ENCODE results near the gene MRPL49.
A peak's percentile ranks its signal among the peaks of the same experiment; 100 is the strongest.
"Not testable (repeated sequence)": the region's sequence is repeated elsewhere in the genome, so short reads cannot be mapped to it uniquely, and the experiment has no call there.

MRPL49 gene

DNA sequence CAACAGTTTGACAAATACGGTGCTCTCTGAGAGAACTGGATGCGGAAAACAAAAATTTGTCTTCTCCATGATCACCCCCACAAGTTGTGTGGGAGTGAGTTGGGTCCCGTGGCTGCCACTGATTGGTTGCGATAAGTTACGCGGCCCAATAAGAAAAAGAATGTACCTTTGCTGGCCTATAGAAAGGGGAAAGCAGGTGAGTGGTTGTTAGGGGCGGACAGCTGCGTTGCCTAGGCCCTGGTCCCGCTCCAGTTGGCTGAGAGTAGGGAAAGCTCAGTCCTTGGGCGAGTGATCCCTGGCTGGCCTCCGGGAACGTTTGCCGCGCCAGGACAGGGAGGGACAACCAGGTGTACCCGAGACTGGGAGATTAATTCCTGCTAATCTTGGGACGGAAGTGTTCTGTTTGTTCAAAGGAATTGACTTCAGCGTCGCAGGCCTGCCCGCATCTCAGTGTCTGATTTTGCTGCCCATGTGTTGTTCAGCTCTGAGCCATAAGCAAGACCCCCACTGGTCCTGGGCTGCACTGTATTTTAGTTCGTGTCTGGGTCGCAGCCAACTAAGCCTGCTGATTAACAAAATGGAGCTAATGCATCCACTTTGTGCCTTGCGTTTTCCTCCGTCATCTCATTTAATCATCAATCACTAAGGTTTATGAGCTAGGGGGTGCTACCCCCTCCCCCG, 13.0 kb downstream of the MRPL49 start:
- DNase-seq, result peak; percentile 93

DNA sequence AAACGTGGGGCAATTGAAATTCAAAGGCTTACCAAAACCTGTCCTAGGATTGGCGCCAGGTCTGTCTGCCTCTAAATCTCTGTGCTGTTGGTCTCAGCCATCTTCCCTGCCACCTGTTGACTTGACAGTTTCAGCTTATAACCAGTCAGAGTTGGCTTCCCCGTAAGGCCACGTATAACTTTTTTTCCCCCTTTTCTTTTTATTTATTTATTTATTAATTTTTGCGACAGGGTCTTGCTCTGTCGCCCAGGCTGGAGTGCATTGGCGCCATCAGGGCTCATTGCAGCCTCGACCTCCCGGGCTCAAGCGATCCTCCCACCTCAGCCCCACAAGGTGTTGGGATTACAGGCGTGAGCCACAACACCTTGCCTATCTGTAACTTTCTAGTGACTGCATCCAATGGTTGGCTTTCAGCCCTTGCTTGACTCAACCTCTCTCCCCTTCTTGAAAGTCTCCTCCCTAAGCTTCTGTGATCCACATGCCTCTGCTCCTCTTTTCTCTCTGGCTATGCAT, 13.6 kb downstream of the MRPL49 start:
- DNase-seq, result no peak

DNA sequence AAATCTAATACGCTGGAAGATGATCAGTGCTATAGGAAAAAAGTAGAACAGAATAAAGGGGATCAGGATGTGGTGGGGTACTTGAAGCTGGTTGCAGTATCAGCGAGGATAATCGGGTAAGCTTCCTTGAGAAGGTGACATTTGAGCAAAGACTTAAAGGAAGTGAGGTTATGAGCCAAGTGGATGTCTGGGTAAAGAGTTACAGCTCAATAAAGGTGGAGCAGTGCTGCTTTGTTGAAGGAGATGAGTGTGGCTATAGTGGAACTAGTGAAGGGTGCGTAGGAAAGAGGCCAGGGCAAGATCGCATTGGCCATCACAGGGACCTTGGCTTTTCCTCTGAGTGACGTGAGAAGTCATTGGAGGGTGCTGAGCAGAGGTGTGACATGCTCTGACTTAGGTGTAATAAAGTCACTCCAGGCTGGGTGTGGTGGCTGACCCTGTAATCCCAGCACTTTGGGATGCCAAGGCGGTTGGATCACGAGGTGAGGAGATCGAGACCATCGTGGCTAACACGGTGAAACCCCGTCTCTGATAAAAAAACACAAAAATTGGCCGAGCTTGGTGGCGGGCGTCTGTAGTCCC, 14.5 kb downstream of the MRPL49 start:
- DNase-seq, result no peak

DNA sequence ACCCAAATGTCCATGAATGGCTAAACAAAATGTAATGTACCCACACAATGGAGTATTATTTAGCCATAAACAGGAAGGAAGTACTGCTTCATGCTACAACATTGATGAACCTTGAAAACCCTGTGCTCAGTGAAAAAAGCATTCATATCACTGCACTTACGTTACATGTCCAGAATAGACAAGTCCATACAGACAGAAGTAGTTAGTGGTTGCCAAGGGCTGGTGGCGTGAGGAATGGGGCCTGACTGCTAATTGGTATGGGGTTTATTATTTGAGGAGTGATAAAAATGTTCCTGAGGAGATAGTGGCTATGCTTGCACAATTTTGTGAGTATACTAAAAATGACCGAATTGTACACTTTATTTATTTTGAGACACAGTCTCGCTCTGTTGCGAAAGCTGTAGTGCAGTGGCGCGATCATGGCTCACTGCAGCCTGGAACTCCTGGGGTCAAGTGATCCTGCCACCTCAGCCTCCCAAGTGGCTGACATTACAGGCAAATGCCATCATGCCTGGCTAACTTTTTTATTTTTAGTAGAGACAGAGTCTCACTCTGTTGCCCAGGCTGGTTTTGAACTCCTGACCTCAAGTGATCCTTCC, 19.9 kb downstream of the MRPL49 start:
- no peak for DNase-seq

DNA sequence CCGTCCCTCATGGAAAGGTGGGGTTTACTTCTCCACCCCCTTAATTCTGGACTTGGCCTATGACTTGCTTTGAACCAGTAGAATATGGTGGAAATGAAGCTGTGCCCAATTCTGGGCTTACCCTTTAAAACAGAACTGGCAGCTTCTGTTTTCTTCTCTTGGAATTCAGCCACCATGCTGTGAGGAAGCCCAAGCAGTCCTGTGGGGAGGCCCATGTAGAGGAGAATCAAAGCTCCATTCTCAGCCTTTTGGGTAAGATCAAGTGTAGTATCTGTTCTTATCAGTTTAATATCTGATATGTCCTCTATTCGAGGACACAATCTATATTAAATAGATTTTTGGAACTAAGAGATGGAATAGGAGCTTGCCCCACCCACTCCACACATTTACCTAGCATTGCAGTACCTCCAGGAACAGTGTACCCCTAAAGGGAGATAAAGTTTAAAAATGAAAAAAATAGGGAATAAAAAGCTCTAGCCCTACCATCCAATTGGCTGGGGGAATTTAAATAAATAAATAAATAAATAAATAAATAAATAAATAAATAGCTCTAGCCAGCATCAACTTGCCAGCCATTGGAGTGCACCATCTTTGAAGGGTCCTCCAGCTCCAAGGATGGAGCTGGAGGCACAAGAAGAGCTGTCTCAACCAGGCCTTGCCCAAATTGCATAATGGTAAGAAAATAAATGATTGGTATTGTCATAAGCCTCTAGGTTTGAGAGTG, 25.4 kb downstream of the MRPL49 start:
- DNase-seq, result no peak

DNA sequence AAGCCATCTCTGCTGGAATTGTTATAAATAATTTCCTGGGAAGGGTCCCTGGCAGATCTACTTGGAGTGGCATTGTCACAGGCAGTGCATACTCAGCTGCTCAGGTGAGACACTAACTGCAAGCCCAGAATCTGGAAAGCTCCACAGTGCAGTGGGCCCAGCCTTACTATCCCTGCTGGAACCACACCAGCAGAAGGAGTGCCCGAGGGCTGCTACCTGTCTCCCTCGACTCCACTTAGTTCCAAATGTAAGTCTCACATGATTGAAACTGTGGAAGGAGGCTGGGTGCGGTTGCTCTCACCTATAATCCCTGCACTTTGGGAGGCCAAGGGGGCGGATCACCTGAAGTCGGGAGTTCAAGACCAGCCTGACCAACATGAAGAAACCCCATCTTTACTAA, 26.5 kb downstream of the MRPL49 start:
- DNase-seq, result no peak

DNA sequence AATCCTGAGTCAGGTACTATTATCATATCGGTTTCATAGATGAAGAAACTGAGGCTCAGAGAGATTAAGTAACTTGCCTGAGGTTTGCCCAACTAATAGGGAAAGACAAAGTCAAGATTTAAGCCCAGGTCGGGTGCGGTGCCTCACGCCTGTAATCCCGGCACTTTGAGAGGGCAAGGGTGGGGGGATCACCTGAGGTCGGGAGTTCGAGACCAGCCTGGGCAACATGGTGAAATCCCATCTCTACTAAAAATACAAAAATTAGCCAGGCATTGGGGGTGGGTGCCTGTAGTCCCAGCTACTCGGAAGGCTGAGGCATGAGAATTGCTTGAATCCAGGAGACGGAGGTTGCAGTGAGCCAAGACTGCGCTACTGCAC, 28.0 kb downstream of the MRPL49 start:
- DNase-seq, result not testable (repeated sequence)

DNA sequence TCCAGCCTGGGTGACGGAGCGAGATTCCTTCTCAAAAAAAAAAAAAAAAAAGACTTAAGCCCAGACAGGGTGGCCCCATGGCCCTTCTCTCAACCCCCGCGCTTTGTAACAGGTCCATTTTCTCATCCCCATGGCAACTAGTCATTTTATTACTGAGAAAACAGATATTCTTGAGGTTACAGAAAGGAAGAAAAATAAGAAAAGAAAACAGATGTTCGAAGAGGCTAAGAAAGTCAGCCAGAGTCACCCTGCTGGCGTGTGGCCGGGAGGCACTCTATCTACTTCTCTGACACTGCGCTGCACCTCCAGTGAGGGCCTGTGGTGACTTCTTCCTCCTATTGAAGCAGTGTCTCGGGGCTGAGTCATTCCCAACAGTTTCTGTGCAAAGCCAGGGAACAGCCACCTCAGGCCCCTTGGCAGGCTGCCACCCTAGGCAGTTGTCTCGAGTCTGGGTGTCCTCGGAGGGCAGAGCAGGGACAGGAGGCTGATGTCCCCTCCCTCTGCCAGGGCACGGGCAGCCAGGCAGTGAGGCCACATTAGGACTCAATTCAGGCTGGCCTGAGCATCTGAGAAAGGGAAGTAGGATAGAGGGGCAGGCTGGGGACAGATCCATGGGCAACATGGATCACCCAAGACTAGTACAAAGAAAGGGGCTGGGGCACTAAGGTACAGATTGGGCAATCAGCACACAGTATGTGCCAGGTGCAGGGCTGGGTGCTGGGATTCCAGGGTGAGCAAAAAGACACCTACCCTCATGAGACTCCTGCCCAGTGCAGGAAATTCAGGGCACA, 28.6 kb downstream of the MRPL49 start:
- DNase-seq, result no peak

DNA sequence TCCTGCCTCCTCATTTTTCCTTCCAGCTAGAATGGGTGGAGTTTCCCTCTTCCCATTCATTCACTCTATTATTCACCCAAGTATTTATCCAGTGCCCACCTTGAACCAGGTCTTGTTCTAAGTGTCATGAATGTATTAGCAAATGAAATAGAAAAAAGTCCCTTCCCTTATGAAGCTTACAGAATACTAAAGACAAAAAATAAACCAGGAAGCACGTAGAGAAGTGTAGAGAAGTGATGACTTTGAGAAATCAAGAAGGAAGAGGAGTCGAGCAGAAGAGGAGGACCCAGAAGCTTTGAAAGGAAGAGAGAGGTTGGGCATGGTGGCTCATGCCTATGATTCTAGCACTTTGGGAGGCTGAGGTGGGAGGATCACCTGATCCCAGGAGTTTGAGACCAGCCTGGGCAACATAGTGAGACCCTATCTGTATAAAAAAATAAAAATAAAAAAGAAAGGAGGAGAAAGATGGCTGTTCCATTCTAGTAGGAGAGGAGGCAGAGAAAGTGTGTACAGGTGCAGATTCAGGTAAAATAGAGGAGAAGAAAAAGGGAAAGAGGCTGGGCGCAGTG, 29.3 kb downstream of the MRPL49 start:
- DNase-seq, result no peak

DNA sequence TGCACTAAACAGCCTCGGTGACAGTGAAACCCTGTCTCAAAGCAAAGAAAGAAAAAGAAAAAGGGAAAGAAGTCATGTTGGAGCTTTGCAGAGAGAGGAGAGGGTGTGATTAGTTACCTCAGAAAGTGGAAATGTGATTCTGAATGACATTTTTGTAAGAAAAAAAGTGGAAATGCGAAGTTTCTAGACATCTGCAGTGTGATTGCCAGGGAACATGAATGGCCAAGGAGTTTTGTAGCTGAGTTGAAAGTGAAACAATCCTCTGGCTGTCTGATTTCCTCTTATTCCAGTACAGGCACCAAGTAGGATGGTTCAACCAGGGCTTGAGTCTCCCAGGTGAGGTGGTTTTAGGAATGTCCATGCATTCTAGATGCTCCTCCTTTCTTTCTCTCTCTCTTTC, 30.0 kb downstream of the MRPL49 start:
- DNase-seq, result no peak

DNA sequence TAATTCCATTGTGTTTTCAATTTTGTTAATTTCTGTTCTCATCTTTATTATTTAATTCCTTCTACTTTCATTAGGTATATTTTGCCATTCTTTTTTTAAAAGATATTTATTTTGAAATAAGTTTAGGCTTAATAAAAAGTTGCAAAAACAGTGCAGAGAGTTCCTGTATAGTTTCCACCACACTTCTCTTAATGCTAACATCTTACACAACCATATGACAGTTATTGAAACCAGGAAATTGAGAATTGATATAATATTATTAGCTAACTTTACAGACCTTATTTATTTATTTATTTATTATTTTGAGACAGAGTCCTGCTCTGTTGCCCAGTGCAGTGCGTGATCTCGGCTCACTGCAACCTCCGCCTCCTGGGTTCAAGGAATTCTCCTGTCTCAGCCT, 34.1 kb downstream of the MRPL49 start:
- DNase-seq, result no peak

DNA sequence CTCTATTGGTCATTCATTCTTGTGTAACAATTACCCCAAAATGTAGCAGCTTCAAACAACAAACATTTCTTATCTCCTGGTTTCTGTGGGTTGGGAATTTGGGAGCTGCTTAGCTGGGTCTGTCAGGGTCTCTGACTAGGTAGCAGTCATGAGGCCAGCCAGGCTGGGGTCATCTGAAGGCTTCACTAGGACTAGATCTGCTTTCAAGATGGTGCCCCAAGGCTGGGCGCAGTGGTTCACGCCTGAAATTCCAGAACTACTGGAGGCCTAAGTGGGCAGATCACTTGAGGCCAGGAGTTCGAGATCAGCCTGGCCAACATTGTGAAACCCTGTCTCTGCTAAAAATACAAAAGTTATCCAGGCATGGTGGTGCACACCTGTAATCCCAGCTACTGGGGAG, 34.8 kb downstream of the MRPL49 start:
- DNase-seq, result no peak

DNA sequence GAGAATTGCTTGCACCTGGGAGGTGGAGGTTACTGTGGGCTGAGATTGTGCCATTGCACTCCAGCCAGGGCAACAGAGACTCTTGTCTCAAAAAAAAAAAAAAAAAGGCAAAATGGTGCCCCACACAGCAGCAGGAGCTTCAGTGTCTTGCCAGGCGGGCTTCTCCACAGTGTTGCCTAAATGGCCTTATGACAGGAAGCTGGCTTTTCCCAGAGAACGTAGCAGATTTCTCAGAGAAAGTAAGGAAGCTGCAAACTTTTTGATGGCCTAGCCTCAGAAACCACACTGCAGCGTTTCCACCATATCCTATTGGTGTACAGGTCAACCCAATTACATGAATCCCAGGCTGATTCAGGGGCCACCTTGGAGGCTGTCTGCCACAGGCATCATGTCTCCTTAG, 35.2 kb downstream of the MRPL49 start:
- no peak for DNase-seq

DNA sequence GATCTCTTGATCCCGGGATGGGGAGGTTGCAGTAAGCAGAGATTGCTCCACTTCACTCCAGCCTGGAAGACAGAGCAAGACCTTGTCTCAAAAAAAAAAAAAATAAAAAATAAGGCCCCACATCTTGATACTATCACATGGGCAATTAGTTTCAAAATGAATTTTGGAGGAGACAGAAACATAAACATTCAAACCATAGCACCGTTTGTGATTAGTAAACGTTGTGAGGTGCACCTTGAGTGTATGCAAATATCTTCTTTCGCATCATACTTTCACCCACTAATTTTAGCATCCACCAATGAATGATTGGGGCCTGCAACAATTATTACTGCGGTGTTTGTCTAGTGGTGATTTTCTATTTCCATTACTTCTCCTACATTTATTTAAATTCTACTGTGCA, 36.9 kb downstream of the MRPL49 start:
- DNase-seq, result no peak

DNA sequence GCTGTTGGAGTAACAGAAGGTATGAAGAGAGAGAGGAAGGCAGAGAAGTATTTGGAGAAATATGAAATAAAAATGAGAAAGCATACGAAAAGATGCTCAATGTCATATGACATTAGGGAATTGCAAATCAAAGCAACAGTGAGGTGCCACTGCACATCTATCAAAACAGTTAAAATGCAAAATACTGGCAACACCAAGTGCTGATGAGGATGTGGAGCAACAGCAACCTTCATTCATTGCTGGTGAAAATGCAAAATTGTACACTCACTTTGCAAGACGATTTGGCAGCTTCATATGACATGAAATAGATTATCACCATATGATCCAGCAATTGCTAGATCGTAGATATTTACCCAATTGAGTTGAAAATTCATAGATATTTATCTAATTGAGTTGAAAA, 38.5 kb downstream of the MRPL49 start:
- DNase-seq, result no peak

DNA sequence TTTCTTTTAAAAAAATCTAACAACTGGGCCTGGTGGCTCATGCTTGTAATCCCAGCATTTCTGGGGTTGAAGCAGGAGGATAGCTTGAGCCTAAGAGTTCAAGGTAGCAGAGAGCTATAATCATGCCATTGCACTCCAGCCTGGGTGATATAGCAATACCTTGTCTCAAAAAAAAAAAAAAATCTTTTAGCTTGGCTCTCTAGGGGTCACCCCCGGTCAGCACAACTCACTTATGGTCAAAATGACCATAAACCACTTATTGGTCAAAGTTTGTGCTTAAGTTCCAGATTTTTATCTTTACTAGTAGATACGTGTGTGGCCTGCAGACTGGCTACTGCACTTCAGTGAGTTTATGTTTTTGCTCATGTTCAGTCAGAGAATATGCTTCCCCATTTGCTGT, 41.6 kb downstream of the MRPL49 start:
- DNase-seq, result no peak

DNA sequence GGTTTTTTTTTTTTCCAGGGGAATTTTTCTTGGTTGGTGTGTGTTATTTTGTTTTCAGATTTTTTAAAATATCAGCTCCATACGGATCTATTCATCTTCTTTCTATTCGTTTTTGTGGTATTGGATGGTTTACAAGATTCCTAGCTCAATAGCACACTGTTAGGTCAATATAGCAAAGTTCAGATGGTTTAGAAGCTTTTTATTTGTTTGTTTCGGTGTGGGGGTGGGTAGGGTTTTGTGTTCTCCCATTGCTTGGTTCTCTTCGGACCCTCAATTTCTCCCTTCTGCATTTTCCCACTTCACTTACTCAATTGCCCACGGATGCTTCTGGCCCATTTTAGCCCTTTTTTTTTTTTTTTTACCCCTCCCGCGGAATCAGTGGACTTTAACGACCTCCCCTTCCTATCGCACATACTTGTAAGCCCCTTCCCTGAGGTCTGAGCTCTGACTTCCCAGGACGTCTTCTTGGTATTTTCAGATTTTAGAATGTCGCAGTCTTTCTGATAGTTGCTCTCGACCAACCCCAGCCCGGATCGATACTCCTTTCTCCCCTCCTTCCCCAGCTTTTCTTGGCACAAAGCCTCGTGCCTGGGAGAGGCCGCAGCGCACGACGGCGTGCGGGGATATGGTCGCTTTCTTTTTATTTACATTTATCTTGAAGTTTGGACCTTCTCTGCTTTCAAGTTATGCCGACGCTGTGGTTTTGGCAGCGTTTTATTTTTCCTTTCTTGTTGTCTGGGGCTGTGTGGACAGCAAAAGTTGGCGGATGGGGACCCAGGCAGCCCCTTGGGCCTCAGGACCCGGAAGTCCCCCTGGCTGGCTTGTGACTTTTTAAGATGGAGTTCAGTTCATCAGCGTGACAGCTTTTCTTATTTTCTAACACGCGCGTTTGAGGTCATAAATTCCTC, 43.5 kb downstream of the MRPL49 start:
- DNase-seq, result no peak

DNA sequence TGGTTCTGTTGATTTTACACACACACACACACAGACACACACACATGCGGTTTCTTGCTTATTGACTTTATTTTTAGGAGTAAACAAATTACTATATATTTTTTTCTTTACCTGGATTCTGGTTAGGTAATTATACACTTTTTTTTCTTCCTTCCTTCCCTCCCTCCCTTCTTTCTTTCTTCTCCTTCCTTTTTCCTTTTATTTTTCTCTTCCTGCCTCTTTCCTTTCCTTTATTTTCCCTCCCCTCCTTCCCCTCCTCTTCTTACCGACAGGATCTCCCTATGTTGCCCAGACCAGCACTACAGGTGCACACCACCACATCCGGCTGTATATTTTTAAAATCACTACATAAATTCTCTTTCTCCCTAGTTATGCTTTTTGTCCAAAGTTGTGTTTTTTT, 44.8 kb downstream of the MRPL49 start:
- no peak for DNase-seq

DNA sequence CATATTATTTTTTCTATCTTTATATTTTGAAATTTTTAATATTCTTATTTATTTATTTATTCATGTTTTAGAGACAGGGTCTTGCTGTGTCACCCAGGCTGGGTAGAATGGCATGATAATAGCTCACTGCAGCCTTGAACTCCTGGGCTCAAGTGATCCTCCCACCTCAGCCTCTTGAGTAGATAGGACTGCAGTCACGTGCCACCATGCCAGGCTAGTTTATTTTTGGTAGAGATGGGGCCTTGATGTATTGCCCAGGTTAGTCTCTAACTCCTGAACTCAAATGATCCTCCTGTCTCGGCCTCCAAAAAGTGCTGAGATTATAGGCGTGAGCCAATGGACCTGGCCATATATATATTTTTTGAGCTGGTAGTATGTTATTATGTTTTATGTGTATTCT, 45.5 kb downstream of the MRPL49 start:
- no peak for DNase-seq

DNA sequence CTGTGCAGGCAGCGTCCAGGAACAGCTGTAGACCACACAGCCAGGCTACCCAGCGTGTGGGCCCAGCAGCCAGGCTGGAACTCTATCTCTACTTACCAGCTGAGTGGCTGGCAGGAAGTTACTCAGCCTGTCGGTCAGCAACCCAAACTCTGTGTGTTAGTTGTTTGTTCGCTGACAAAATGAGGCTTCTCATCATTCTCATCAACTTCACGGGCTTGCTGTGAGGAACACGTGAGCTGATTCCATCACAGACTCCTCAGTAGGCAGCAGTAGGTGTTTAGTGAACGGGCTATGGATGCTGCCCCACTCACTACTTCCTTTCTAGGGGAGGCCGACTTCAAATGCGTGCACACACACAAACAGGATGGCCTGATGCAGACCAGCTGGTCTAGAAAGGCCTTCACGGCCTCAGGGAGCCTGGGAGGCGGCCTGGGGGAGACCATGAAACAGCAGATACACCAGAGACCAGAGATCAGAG, 47.1 kb downstream of the MRPL49 start:
- no peak for DNase-seq

DNA sequence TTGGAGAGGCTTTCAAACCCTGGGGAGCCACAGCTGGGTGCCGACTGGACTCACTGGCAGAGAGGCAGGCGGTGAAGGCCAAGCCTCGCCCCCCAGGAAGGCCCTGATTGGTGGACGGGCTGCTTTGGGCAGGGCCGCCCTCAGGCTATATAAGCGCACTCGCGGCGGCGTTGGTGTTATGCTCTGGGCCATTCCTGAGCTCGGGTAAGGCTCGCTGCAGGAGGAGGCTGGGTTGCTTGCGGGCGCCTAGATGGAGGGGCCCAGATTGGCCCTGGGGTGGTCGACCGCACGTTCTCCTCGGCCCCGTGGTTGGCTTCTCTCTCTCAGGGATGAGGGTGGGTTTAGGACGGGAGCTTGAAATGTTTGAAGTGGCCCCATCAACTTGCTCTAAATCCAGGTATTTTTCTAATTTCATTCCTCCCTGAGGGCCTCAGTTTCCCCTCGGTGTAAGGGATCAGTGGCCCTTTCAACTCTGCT, 48.0 kb downstream of the MRPL49 start, which contains the start of gene SPDYC:
Gene SPDYC, plus strand, starts transcription at position 176 of the 477 bp plus-strand sequence. CDS start 1,125 bp downstream, outside the sequence.
- DNase-seq, result no peak
